Subcutaneous abdominal adipose tissue (tissue), 5 donors: ENCODE results near the gene TGM6.

Experiments used
- H3K27ac ChIP-seq: one replicate; pipeline ENCODE4 v1.7.0; 2013; ENCODE audit warnings: low read depth, mild to moderate bottlenecking, inconsistent platforms, low read length, moderate library complexity
- H3K27me3 ChIP-seq, 5 donors: one replicate each; pipeline ENCODE4 v1.7.0; 2013; ENCODE audit warnings: low read length in 5 of 5, inconsistent platforms in 1 of 5; ENCODE audit not compliant: control insufficient read depth in 5 of 5, insufficient read depth in 4 of 5
- H3K36me3 ChIP-seq, 5 donors: one replicate each; pipeline ENCODE4 v1.7.0; 2013; ENCODE audit warnings: low read length in 5 of 5; ENCODE audit not compliant: control insufficient read depth in 5 of 5, insufficient read depth in 5 of 5
- H3K4me1 ChIP-seq, 5 donors: one replicate each; pipeline ENCODE4 v1.7.0; 2013; ENCODE audit warnings: low read length in 5 of 5, mild to moderate bottlenecking in 3 of 5, moderate library complexity in 1 of 5; ENCODE audit not compliant: control insufficient read depth in 5 of 5, insufficient read depth in 5 of 5
- H3K4me3 ChIP-seq, 5 donors: one replicate each; pipeline ENCODE4 v1.7.0; 2013; ENCODE audit warnings: low read length in 5 of 5, low read depth in 1 of 5
- H3K9ac ChIP-seq, 5 donors: one replicate each; pipeline ENCODE4 v1.7.0; 2013; ENCODE audit warnings: low read length in 5 of 5, mild to moderate bottlenecking in 4 of 5, moderate library complexity in 3 of 5
- H3K9me3 ChIP-seq, 5 donors: one replicate each; pipeline ENCODE4 v1.7.0; 2013; ENCODE audit warnings: low read length in 5 of 5; ENCODE audit not compliant: control insufficient read depth in 5 of 5
- donor health status: healthy.
- donor health status: healthy.
- donor health status: healthy.
- donor health status: healthy.
- donor health status: healthy.

The TGM6 gene

DNA sequence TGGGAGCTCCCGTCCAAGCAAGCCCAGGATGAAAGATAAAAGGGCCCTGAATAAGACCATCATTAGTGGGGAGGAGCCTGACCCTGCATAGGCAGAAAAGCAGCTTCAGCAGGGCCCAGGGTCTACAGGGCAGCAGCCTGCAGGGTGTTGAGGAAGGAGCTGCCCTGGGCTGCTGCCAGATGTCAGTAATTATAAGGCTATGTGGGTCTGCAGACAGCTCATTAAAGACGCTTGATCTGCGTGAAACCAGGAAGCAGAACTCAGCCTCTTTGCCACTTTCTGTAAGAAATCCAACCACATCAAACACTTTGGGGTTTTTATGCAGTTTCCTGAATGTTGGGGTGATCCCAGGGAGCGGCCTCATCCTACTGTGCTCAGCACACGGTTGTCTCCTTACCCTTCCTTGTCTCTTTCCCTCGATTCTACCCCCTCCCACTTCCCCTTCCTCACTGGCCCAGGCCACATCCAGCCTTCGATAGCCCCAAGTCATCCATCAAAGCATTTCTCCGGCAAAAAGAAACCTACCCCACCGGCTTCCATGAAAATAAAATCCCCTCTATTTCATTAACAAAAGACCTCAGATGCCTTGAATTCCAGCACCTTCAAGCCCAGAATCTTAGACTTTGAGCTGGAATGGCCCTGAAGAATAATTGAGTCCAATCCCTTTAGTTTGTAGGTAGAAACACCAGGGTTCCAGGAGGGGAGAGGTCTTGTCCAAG lies 1.0 kb upstream of the TGM6 start:
- peaks cover 3 to 8% (median 3%) of the 10 kb centered on the region in 5 donors for H3K27me3 ChIP-seq
- H3K9ac ChIP-seq: no peak overlapping the region
- H3K9me3 ChIP-seq: no peaks in the 10 kb centered on the region
- no peaks in the 10 kb centered on the region for H3K36me3 ChIP-seq
- no peaks in the 10 kb centered on the region for H3K4me1 ChIP-seq
- no peak overlapping the region for H3K4me3 ChIP-seq
- no peak overlapping the region for H3K27ac ChIP-seq

DNA sequence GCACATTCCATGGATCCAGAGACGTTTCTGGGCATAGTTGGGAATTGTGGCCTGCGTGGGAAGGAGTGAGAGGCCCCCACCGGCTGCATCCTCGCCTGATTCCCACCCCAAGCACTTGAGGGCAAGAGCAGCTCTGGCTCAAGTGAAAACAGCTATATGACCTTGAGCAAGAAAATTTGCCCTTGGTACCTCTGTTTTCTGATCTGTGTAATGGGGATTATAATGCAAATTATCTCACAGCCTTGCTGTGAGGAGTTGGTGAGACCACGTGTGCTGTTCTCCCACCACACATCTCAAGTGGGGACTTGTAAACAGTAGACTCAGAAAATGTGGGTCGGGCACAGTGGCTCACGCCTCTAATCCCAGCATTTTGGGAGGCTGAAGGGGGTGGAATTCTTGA lies 602 bp downstream of the TGM6 start:
- H3K9me3 ChIP-seq: no peaks in the 10 kb centered on the region
- H3K36me3 ChIP-seq: no peaks in the 10 kb centered on the region
- H3K4me3 ChIP-seq: no peak overlapping the region
- peaks cover 0 to 17% (median 7%) of the 10 kb centered on the region in 5 donors for H3K27me3 ChIP-seq
- H3K27ac ChIP-seq: no peak overlapping the region
- no peak overlapping the region for H3K9ac ChIP-seq
- no peaks in the 10 kb centered on the region for H3K4me1 ChIP-seq

DNA sequence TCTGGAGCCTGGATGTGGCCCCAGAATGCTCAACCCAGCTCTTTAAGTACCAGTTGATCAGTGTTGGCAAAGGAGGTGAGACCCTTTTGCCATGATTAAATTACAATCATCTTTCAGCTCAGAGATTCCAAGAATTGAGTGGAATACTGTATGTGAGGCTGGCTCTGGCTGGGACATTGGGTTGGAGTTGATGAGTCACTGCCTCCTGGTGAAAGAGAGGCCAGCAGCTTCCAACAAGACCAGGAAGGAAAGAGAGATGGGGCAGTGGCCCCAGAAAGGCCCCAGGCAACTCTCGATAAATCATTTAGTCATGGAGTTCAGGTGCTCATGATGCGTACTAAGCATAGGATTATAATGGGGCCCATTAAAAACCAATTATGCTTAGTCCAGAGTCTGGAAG lies 2.1 kb downstream of the TGM6 start:
- no peaks in the 10 kb centered on the region for H3K36me3 ChIP-seq

DNA sequence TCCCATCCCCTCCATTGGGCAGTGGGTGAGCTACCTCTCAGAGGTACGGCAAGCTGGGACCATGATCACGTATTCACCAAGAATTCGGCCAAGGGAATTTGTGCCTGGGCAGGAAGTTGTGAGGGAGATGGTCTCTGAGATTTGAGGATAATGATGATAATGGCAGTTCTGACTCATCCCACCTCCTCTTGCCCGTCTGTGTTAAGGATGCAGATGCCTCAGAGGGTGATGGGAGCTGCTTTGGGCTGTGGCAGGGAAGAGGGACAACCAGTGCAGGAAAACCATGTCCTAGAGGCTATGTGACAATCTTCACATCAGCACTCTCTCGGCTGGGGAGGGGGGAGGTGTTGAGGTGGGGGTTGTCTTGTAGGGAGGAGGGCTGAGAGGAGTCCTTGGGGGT lies 4.3 kb downstream of the TGM6 start:
- peaks cover 0 to 16% (median 7%) of the 10 kb centered on the region in 5 donors for H3K27me3 ChIP-seq
- H3K36me3 ChIP-seq: no peaks in the 10 kb centered on the region
- H3K4me3 ChIP-seq: no peak overlapping the region
- no peak overlapping the region for H3K9ac ChIP-seq
- H3K9me3 ChIP-seq: peaks cover 3 to 27% (median 14%) of the 10 kb centered on the region in 5 donors
- H3K4me1 ChIP-seq: no peaks in the 10 kb centered on the region
- H3K27ac ChIP-seq: no peak overlapping the region

More for the DNA sequence above, 2.1 kb downstream of the TGM6 start:
- peaks cover 0 to 11% (median 5%) of the 10 kb centered on the region in 5 donors for H3K9me3 ChIP-seq
- peaks cover 0 to 21% (median 7%) of the 10 kb centered on the region in 5 donors for H3K27me3 ChIP-seq
- no peaks in the 10 kb centered on the region for H3K4me1 ChIP-seq
- no peak overlapping the region for H3K27ac ChIP-seq
- H3K9ac ChIP-seq: no peak overlapping the region
- H3K4me3 ChIP-seq: no peak overlapping the region

DNA sequence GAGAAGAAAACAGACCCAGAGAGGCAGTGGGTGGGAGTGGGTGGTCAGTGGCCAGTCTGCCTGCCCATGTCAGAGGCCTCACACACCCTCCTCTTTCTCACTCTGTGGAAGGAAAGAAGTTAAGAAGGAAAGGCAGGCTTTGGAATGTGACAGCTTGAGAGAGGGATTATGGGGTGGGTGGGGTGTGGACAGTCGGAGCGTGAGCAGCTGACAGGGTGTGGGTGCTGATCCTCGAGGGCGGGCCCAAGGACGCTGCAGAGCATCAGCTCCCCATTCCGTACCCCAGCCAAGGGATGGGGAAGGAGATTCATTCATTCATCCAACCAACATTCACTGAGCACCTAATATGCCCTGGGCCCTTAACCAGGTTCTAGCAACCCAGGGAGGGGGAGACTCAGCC lies 4.8 kb downstream of the TGM6 start:
- Histone ChIP-seq H3K9me3 (peaks cover 3 to 27% (median 14%) of the 10 kb centered on the region in 5 donors), H3K27ac (no peak overlapping the region), H3K4me3 (no peak overlapping the region), H3K9ac (no peak overlapping the region), H3K4me1 (no peaks in the 10 kb centered on the region), H3K36me3 (no peaks in the 10 kb centered on the region), H3K27me3 (peaks cover 0 to 16% (median 7%) of the 10 kb centered on the region in 5 donors)

DNA sequence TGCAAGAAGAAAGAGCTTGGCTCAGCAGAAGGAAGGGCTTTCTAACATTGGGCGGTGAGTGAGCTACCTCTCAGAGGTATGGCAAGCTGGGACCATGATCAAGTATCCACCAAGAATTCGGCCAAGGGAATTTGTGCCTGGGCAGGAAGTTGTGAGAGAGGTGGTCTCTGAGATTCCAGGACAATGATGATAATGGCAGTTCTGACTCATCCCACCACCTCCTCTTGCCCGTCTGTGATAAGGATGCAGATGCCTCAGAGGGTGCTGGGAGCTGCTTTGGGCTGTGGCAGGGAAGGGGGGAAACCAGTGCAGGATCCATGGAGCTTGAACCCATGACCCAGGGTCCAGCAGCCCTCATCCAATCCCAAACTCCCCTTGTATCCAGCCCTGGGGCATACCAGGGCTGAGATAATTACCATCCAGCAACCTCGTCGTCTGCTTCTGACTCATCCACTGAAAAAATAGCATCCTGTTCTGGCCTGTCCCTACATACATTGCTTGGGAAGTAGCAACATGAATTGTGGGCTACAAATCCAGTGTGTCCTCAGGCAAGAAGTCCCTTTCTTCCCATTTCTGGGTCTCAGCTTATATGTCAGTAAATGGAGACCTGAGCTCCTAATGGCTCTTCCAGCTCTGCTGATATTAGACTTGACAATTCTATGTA lies 5.9 kb downstream of the TGM6 start:
- peaks cover 3 to 27% (median 14%) of the 10 kb centered on the region in 5 donors for H3K9me3 ChIP-seq
- no peak overlapping the region for H3K27ac ChIP-seq
- H3K4me3 ChIP-seq: no peak overlapping the region
- H3K9ac ChIP-seq: no peak overlapping the region
- H3K36me3 ChIP-seq: no peaks in the 10 kb centered on the region
- H3K27me3 ChIP-seq: peaks cover 0 to 16% (median 7%) of the 10 kb centered on the region in 5 donors
- no peaks in the 10 kb centered on the region for H3K4me1 ChIP-seq

DNA sequence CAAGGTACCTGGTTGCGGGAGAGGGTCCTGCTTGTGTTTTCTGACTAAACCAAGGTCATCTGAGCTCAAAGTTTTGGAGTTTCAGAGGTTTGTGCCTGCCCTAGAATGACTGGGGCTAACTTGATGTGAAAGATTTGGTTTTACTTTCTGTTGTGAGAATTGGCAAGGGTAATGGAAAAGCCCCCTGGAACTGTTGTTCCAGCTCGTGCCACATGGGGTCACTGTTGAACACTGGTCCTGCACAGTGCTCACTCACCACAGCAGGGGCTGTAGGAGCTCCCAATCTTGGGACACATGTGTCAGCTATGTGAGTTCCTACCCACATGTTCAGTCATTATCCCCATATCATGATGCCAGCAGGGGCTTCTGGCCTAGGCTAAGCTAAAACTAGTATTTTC lies 6.5 kb downstream of the TGM6 start:
- Histone ChIP-seq H3K9me3 (peaks cover 3 to 27% (median 14%) of the 10 kb centered on the region in 5 donors), H3K27ac (no peak overlapping the region), H3K4me3 (peak overlapping the region in 1 of 5 donors; percentile 18), H3K36me3 (no peaks in the 10 kb centered on the region), H3K9ac (no peak overlapping the region), H3K27me3 (peaks cover 0 to 16% (median 7%) of the 10 kb centered on the region in 5 donors), H3K4me1 (no peaks in the 10 kb centered on the region)

DNA sequence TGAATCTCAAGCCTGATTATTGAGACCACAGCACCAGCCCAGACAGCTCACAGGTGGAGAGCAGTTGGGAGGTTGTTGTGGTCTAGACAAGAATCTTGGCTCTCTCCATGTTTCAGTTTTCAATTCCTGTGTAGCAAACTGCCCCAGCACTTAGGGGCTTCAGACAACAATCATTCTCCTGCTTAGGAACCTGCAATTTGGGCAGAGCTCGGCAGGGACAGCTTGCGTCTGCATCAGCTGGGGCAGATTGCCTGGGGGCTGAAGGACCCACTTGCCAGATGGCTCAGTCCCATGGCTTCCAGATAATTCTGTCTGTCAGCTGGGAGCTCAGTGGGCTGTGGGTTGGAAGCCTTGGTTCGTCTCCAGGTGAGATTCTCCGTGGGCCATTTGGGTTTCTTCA lies 6.9 kb downstream of the TGM6 start:
- H3K36me3 ChIP-seq: no peaks in the 10 kb centered on the region
- H3K27ac ChIP-seq: no peak overlapping the region
- no peak overlapping the region for H3K9ac ChIP-seq
- H3K9me3 ChIP-seq: peaks cover 3 to 27% (median 14%) of the 10 kb centered on the region in 5 donors
- no peaks in the 10 kb centered on the region for H3K4me1 ChIP-seq
- H3K27me3 ChIP-seq: peaks cover 0 to 16% (median 7%) of the 10 kb centered on the region in 5 donors
- H3K4me3 ChIP-seq: peak overlapping the region in 1 of 5 donors; percentile 18

DNA sequence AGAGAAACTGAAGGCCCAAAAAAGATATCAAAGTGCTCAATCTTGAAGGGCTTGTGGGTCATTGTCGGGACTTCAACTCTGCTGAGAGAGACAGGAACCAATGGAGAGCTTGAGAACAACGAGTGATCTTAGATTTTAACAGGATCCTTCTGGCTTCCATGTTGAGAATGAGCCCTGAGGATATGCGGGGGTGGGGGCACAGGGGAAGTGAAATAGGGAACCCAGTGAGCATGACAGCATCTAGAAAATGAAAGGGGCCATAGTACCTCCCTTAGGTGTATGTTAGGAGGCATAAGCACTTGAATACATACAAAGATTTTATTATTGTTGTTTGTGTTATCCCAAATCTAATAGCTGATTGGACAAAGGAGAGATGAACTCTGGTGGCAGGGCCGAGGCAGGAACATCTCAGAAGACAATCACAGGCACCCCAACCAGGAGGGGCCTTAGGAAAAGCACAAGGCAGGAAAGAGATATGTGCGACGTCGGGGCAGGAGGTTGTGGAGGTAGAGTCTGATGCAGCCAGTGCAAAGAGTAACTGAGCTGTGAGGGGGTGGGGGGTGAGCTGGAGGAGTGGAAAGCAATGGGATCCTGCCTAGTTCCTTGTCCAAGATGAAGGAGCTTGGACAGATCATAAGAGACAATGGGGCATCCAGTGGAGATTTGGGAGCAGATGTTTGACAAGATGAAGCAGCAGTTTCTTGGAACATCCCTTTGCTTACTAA lies 10.4 kb downstream of the TGM6 start:
- Histone ChIP-seq H3K9me3 (peaks cover 3 to 27% (median 14%) of the 10 kb centered on the region in 5 donors), H3K9ac (no peak overlapping the region), H3K27me3 (peaks cover 0 to 13% (median 4%) of the 10 kb centered on the region in 5 donors), H3K4me1 (no peaks in the 10 kb centered on the region), H3K27ac (no peak overlapping the region), H3K36me3 (no peaks in the 10 kb centered on the region), H3K4me3 (no peak overlapping the region)
